Measurements from ENCODE around the gene HIVEP2. TPM values are rescaled to one million over a fixed set of nuclear protein-coding genes. Genes with fewer than 3 reads are reported as not detected.

HIVEP2 gene
- total RNA-seq, 2 donors from 2014 or later: 1.7 to 2.4 TPM

GRCh38 chr6:142765306-142765705, 179.7 kb downstream of the HIVEP2 start:
- Mint-ChIP-seq H3K27ac (no peak overlapping the region), H3K27me3 (ENCODE audit: insufficient read depth) (no peaks in the 10 kb centered on the region), H3K4me3 (no peak overlapping the region), H3K9me3 (no peaks in the 10 kb centered on the region), H3K36me3 (ENCODE audit: low read depth) (no peaks in the 10 kb centered on the region), H3K4me1 (no peaks in the 10 kb centered on the region)
- H3K9ac ChIP-seq (ENCODE audit: extremely low read depth, low read length, poor library complexity, severe bottlenecking): no peak overlapping the region
- WGBS, 2 experiments (ENCODE audit: insufficient coverage in 1 of 2, insufficient read length in 1 of 2): 96 to 100% methylated on average over 1 of the region's 1 CpG
- H3K4me1 ChIP-seq (ENCODE audit: control insufficient read depth, insufficient read depth, low read length): no peaks in the 10 kb centered on the region
- no peak for DNase-seq
- H3K36me3 ChIP-seq (ENCODE audit: control insufficient read depth, insufficient read depth, low read length): no peaks in the 10 kb centered on the region
- no peak overlapping the region for H3K27ac ChIP-seq (ENCODE audit: low read depth, low read length)
- no peaks in the 10 kb centered on the region for H3K9me3 ChIP-seq (ENCODE audit: control insufficient read depth, low read length)
- TF ChIP-seq CTCF (conservative IDR thresholded peaks at IDR 0.05): no peak
- H3K27me3 ChIP-seq (ENCODE audit: control insufficient read depth, insufficient read depth, low read length, poor library complexity, severe bottlenecking): no peaks in the 10 kb centered on the region
- no peak overlapping the region for H3K4me3 ChIP-seq (ENCODE audit: low read length)

DNA sequence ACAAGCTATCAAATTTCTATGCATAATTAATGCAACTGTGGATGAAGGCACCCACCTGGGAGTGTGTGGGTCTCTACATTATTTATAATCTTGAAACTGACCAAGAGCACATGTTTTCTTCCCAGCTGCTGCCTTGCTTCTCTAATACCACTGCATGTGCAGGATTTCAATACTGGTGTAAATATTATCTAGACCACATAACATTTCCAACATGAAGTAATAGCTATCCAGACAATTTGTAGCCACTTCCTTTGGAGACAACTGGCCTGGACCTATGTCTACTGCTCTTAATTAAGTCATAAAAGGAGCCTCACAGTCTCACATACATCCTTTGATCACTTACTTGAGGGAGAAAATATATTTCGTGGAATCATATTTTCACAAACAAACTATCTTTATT, 180.7 kb downstream of the HIVEP2 start:
- H3K36me3 Mint-ChIP-seq (ENCODE audit: low read depth): no peaks in the 10 kb centered on the region
- H3K27me3 ChIP-seq (ENCODE audit: control insufficient read depth, insufficient read depth, low read length, poor library complexity, severe bottlenecking): no peaks in the 10 kb centered on the region
- TF ChIP-seq CTCF (conservative IDR thresholded peaks at IDR 0.05): no peak
- no peaks in the 10 kb centered on the region for H3K9me3 Mint-ChIP-seq
- no peaks in the 10 kb centered on the region for H3K9me3 ChIP-seq (ENCODE audit: control insufficient read depth, low read length)
- no peaks in the 10 kb centered on the region for H3K27me3 Mint-ChIP-seq (ENCODE audit: insufficient read depth)
- no peak overlapping the region for H3K27ac Mint-ChIP-seq
- H3K4me1 Mint-ChIP-seq: no peaks in the 10 kb centered on the region
- H3K4me3 Mint-ChIP-seq: no peak overlapping the region
- no peak overlapping the region for H3K9ac ChIP-seq (ENCODE audit: extremely low read depth, low read length, poor library complexity, severe bottlenecking)
- no peak for DNase-seq
- no peaks in the 10 kb centered on the region for H3K4me1 ChIP-seq (ENCODE audit: control insufficient read depth, insufficient read depth, low read length)
- no CpG with 5 or more reads among the region's 1 CpG for WGBS, 2 experiments (ENCODE audit: insufficient coverage in 1 of 2, insufficient read length in 1 of 2)
- no peaks in the 10 kb centered on the region for H3K36me3 ChIP-seq (ENCODE audit: control insufficient read depth, insufficient read depth, low read length)
- no peak overlapping the region for H3K4me3 ChIP-seq (ENCODE audit: low read length)
- H3K27ac ChIP-seq (ENCODE audit: low read depth, low read length): no peak overlapping the region

DNA sequence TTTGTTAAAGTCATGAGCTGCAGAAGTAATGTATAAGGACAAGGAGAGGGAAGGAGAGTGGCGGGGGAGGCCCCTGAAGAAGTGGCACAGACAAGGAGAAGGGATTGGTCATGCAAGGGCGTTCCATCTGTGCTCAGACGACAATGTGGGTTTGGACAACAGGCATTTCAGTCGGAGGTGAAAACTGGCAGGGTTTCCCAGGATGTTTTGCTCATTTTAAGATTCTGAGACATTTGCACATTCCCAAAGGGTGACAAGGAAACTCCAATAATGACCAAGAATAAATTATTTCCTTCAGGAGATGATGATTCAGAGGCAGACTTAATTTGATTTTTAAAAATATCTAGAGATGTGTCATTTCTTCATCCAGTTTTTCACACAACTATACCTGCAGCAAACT, 181.8 kb downstream of the HIVEP2 start:
- peak overlapping the region; percentile 47 for H3K27ac ChIP-seq (ENCODE audit: low read depth, low read length)
- no peaks in the 10 kb centered on the region for H3K9me3 ChIP-seq (ENCODE audit: control insufficient read depth, low read length)
- H3K27me3 Mint-ChIP-seq (ENCODE audit: insufficient read depth): no peaks in the 10 kb centered on the region
- no peaks in the 10 kb centered on the region for H3K4me1 ChIP-seq (ENCODE audit: control insufficient read depth, insufficient read depth, low read length)
- no peaks in the 10 kb centered on the region for H3K27me3 ChIP-seq (ENCODE audit: control insufficient read depth, insufficient read depth, low read length, poor library complexity, severe bottlenecking)
- H3K4me3 ChIP-seq (ENCODE audit: low read length): no peak overlapping the region
- H3K9ac ChIP-seq (ENCODE audit: extremely low read depth, low read length, poor library complexity, severe bottlenecking): no peak overlapping the region
- no peak for TF ChIP-seq CTCF (conservative IDR thresholded peaks at IDR 0.05)
- no peak for DNase-seq
- H3K4me3 Mint-ChIP-seq: no peak overlapping the region
- 80 to 92% methylated on average over 2 to 4 of the region's 4 CpGs for WGBS, 2 experiments (ENCODE audit: insufficient coverage in 1 of 2, insufficient read length in 1 of 2)
- H3K27ac Mint-ChIP-seq: no peak overlapping the region
- H3K4me1 Mint-ChIP-seq: no peaks in the 10 kb centered on the region
- H3K9me3 Mint-ChIP-seq: no peaks in the 10 kb centered on the region
- no peaks in the 10 kb centered on the region for H3K36me3 Mint-ChIP-seq (ENCODE audit: low read depth)
- no peaks in the 10 kb centered on the region for H3K36me3 ChIP-seq (ENCODE audit: control insufficient read depth, insufficient read depth, low read length)

All from endodermal cell (in vitro differentiated cells).